ENCODE results near the gene LRRC43. TPM values are rescaled to one million over a fixed set of nuclear protein-coding genes. Genes with fewer than 3 reads are reported as not detected.

The LRRC43 gene
- total RNA-seq, 2 donors from 2014 or later: 0.71 to 1.8 TPM

GRCh38 chr12:122225683-122226365 lies 42.9 kb downstream of the LRRC43 start, which contains the start of gene DIABLO:
Gene DIABLO, minus strand, starts transcription at chr12:122226052. Its CDS starts 38 bp downstream, at chr12:122226014.
- Histone ChIP-seq H3K4me3 (peak within 1 kb of the TSS; percentile 87 to 98), H3K36me3 (peaks cover 13% of the 10 kb centered on the region), H3K4me1 (peaks cover 0 to 34% of the 10 kb centered on the region in 2 donors), H3K27me3 (no peaks in the 10 kb centered on the region), H3K27ac (peak within 1 kb of the TSS; percentile 86 to 93), H3K9me3 (no peaks in the 10 kb centered on the region)
- peak; percentile 100 for DNase-seq (ENCODE audit: low spot score)
- peak in 1 of 2 donors; percentile 9 for TF ChIP-seq CTCF (IDR thresholded peaks at IDR 0.05)

GRCh38 chr12:122226366-122227125 lies 43.6 kb downstream of the LRRC43 start:
- DNase-seq (ENCODE audit: low spot score): no peak
- peak in 1 of 2 donors; percentile 6 for TF ChIP-seq CTCF (IDR thresholded peaks at IDR 0.05)
- Histone ChIP-seq H3K36me3 (peaks cover 20% of the 10 kb centered on the region), H3K4me3 (peak overlapping the region; percentile 25 to 52), H3K27ac (peak overlapping the region; percentile 17 to 26), H3K4me1 (peaks cover 0 to 34% of the 10 kb centered on the region in 2 donors), H3K27me3 (no peaks in the 10 kb centered on the region), H3K9me3 (no peaks in the 10 kb centered on the region)

GRCh38 chr12:122227341-122227740 lies 44.4 kb downstream of the LRRC43 start:
- peaks cover 0 to 34% of the 10 kb centered on the region in 2 donors for H3K4me1 ChIP-seq
- no peak for TF ChIP-seq CTCF (IDR thresholded peaks at IDR 0.05)
- no peaks in the 10 kb centered on the region for H3K27me3 ChIP-seq
- DNase-seq (ENCODE audit: low spot score): no peak
- H3K27ac ChIP-seq: no peak overlapping the region
- no peak overlapping the region for H3K4me3 ChIP-seq
- H3K36me3 ChIP-seq: peaks cover 24% of the 10 kb centered on the region
- H3K9me3 ChIP-seq: no peaks in the 10 kb centered on the region

- DNase-seq (ENCODE audit: low spot score): no peak
- peaks cover 0 to 30% of the 10 kb centered on the region in 2 donors for H3K4me1 ChIP-seq
- no peak overlapping the region for H3K4me3 ChIP-seq
- peaks cover 26% of the 10 kb centered on the region for H3K36me3 ChIP-seq
- TF ChIP-seq CTCF (IDR thresholded peaks at IDR 0.05): no peak
- no peaks in the 10 kb centered on the region for H3K9me3 ChIP-seq
- H3K27me3 ChIP-seq: no peaks in the 10 kb centered on the region
- H3K27ac ChIP-seq: no peak overlapping the region
Measured at GRCh38 chr12:122228092-122228491, 45.2 kb downstream of the LRRC43 start.

- Histone ChIP-seq H3K36me3 (peaks cover 51% of the 10 kb centered on the region), H3K27me3 (no peaks in the 10 kb centered on the region), H3K27ac (no peak overlapping the region), H3K9me3 (no peaks in the 10 kb centered on the region), H3K4me1 (peaks cover 0 to 8% of the 10 kb centered on the region in 2 donors), H3K4me3 (no peak overlapping the region)
- DNase-seq (ENCODE audit: low spot score): no peak
- no peak for TF ChIP-seq CTCF (IDR thresholded peaks at IDR 0.05)
Measured at GRCh38 chr12:122230798-122231197, 47.9 kb downstream of the LRRC43 start.
